Prostate gland (tissue), 2 donors: ENCODE data around the gene SOX10. TPM values are rescaled to one million over a fixed set of nuclear protein-coding genes. Genes with fewer than 3 reads are reported as not detected.

Source experiments
- DNase-seq: peaks from one replicate; pipeline ENCODE4 v3.0.0-alpha.2; 2019; ENCODE audit warnings: low spot score
- H3K27ac ChIP-seq, 2 donors: fragments of 200-600 bp; sonication (generic); 2 replicates each; pipeline ENCODE4 v1.5.1; 2017 to 2019
- H3K27me3 ChIP-seq: fragments of 200-600 bp; sonication (generic); replicated peaks from 2 replicates; pipeline ENCODE4 v1.5.1; 2019; ENCODE audit not compliant: insufficient read depth
- H3K36me3 ChIP-seq, 2 donors: fragments of 200-600 bp; sonication (generic); 1 replicate in 1 of 2; 2 replicates in 1 of 2; pipeline versions ENCODE4 v1.5.1 to v1.8.1; 2017 to 2019
- H3K4me1 ChIP-seq: fragments of 200-600 bp; sonication (generic); replicated peaks from 2 replicates; pipeline ENCODE4 v1.5.1; 2019
- H3K4me3 ChIP-seq, 2 donors: fragments of 200-600 bp; sonication (generic); 2 replicates each; pipeline ENCODE4 v1.5.1; 2017 to 2019
- H3K9me3 ChIP-seq: fragments of 200-600 bp; sonication (generic); 2 replicates; pipeline ENCODE4 v1.5.1; 2017
- POLR2A ChIP-seq: fragments of 450-650 bp; IDR thresholded peaks from one replicate; pipeline ENCODE4 v1.6.1; 2016; ENCODE audit warnings: antibody characterized with exemption, mild to moderate bottlenecking
- POLR2AphosphoS5 ChIP-seq: sonication (generic); formaldehyde crosslinking; IDR thresholded peaks from one replicate; pipeline ENCODE4 v1.6.1; 2017; ENCODE audit warnings: antibody characterized with exemption
- WGBS: methylation state at CpG from one replicate; pipeline ENCODE4 v1.1.5; 2018; 5-methylcytosine and 5-hydroxymethylcytosine counted together
- intact Hi-C: fragments of 100-400 bp; cut with DNase I; formaldehyde crosslinking; loops from one replicate; pipeline ENCODE4 v1.14.2; 2022
- microRNA-seq: library from miRNA; unstranded; fragments of <30 nt; microRNA quantifications from one replicate; pipeline ENCODE4, GENCODE V29; 2016
- total RNA-seq, 2 donors: library from RNA; depleted of rRNA; stranded (reverse); fragments of >200 nt; gene quantifications; one replicate each; pipeline ENCODE4 v1.1.0, GENCODE V29; 2016
- TF ChIP-seq, protein P1 (sequence below), 4 experiments: fragments of 200-600 bp in 2 of 4; fragments of 450-650 bp in 2 of 4; sonication (generic) in 2 of 4; IDR thresholded peaks; 1 replicate in 3 of 4; 2 replicates in 1 of 4; pipeline ENCODE4 v1.5.1; 2016 to 2019; ENCODE audit warnings: antibody characterized with exemption in 4 of 4, mild to moderate bottlenecking in 2 of 4, moderate library complexity in 2 of 4

The SOX10 gene
- total RNA-seq, 2 donors from 2014 or later: 3.3 to 8.1 TPM

DNA sequence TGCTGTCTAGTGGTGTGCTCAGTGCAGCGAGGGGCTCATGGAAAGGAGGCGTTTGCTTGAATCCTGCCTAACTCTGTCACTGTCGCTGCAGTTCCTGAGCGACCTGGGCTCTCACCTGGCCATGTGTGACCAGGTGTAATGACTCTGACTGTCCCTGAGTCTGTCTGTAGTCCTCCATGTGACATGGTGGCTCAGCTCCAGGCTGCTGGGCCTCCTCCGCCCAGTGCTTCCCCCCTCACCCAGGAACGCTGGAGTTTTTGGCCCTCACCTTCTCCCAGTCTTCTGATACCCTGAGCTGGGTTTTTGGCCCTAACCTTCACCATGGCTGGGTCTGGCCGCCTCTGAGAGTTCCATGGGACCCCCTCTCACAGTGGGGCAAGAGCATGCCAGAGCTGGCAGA is 58.0 kb downstream of the SOX10 start:
- Histone ChIP-seq H3K4me3 (no peak overlapping the region), H3K9me3 (no peaks in the 10 kb centered on the region), H3K4me1 (peaks cover 3% of the 10 kb centered on the region), H3K27me3 (no peaks in the 10 kb centered on the region), H3K27ac (no peak overlapping the region), H3K36me3 (peaks cover 0 to 20% of the 10 kb centered on the region in 2 donors)
- DNase-seq: no peak
- TF ChIP-seq POLR2A: no peak
- WGBS: 84% methylated on average over 7 of the region's 7 CpGs
- intact Hi-C loops: no loop called here

DNA sequence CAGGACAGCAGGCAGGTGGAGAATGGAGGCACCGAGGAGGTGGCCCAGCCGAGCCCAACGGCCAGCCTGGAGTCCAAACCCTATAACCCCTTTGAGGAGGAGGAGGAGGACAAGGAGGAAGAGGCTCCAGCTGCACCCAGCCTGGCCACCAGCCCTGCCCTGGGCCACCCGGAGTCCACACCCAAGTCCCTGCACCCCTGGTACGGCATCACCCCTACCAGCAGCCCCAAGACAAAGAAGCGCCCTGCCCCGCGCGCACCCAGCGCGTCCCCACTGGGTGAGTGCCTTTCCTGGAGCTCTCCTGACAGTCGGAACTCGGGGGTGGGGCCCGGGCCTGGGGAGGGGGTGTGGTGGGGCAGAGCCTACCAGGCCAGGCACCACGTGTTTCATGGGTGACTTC is 58.6 kb downstream of the SOX10 start:
- no peaks in the 10 kb centered on the region for H3K27me3 ChIP-seq
- no peaks in the 10 kb centered on the region for H3K9me3 ChIP-seq
- no peak for TF ChIP-seq POLR2AphosphoS5
- TF ChIP-seq POLR2A: no peak
- TF ChIP-seq, protein P1, sequence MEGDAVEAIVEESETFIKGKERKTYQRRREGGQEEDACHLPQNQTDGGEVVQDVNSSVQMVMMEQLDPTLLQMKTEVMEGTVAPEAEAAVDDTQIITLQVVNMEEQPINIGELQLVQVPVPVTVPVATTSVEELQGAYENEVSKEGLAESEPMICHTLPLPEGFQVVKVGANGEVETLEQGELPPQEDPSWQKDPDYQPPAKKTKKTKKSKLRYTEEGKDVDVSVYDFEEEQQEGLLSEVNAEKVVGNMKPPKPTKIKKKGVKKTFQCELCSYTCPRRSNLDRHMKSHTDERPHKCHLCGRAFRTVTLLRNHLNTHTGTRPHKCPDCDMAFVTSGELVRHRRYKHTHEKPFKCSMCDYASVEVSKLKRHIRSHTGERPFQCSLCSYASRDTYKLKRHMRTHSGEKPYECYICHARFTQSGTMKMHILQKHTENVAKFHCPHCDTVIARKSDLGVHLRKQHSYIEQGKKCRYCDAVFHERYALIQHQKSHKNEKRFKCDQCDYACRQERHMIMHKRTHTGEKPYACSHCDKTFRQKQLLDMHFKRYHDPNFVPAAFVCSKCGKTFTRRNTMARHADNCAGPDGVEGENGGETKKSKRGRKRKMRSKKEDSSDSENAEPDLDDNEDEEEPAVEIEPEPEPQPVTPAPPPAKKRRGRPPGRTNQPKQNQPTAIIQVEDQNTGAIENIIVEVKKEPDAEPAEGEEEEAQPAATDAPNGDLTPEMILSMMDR (IDR thresholded peaks at IDR 0.05): no peak
- WGBS: 87% methylated on average over 15 of the region's 15 CpGs
- no peak for DNase-seq
- H3K4me1 ChIP-seq: peaks cover 3% of the 10 kb centered on the region
- H3K27ac ChIP-seq: no peak overlapping the region
- H3K4me3 ChIP-seq: no peak overlapping the region
- intact Hi-C loops: no loop called here
- H3K36me3 ChIP-seq: peaks cover 0 to 20% of the 10 kb centered on the region in 2 donors

DNA sequence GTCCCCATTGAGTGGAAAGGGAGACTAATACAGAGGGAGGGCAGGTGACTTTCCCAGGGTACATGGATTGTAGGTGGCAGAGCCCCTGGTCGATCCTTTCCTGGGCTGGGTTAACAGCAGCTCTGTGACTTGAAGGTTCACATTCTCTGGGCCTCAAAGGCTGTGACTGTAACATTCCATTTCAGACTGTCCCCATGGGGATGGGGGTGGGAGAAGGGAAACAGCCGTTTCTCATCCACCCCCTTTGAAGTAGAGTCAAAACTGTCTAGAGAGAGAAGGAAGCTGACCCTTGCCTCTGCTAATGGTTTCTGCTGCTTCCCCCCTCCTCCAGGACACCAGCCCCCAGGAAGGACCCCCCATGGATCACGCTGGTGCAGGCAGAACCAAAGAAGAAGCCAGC is 59.0 kb downstream of the SOX10 start:
- Histone ChIP-seq H3K36me3 (peaks cover 0 to 20% of the 10 kb centered on the region in 2 donors), H3K9me3 (no peaks in the 10 kb centered on the region), H3K27me3 (no peaks in the 10 kb centered on the region), H3K27ac (no peak overlapping the region), H3K4me1 (peaks cover 3% of the 10 kb centered on the region), H3K4me3 (no peak overlapping the region)
- intact Hi-C loops: no loop called here
- TF ChIP-seq, protein P1 (IDR thresholded peaks at IDR 0.05): no peak
- no peak for DNase-seq
- 50% methylated on average over 3 of the region's 3 CpGs for WGBS

DNA sequence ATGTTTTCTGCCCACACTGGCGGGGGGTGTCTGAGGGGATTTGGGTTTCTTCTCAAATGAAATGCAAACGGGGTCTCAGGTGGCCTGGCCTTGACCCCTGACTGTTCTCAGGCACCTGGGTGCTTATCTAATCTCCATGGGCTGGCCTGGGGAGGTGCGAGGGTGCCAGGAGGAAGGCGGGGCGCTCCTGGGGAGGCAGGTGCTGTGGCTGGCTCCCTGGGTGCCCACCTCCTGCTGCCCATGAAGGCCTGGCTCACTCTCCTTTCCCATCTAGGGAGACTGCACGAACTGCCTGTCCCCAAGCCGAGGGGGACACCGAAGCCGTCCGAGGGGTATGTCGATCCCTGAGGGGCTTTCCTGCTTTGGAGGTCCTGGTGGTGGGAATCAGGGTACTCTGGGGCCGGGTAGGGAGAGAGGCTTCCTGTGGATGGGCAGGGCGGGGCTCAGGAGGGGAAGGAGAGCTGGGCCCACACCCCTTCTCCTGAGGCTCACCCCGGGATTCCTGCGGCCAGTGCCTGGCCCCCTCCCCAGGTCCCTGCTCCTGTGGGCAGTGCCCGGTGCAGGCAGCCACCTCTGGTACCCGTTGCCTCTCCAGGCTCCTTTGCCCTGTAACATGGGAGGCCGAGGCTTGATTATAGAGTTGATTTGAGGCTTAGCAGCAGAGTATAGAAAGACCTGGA is 59.8 kb downstream of the SOX10 start:
- Histone ChIP-seq H3K27me3 (no peaks in the 10 kb centered on the region), H3K4me1 (peaks cover under 1% of the 10 kb centered on the region), H3K36me3 (peaks cover 0 to 20% of the 10 kb centered on the region in 2 donors), H3K4me3 (no peak overlapping the region), H3K27ac (no peak overlapping the region), H3K9me3 (no peaks in the 10 kb centered on the region)
- intact Hi-C loops: no loop called here
- WGBS: 84% methylated on average over 18 of the region's 18 CpGs
- TF ChIP-seq POLR2AphosphoS5 (no peak), POLR2A (no peak)
- TF ChIP-seq, protein P1 (IDR thresholded peaks at IDR 0.05): no peak
- no peak for DNase-seq

DNA sequence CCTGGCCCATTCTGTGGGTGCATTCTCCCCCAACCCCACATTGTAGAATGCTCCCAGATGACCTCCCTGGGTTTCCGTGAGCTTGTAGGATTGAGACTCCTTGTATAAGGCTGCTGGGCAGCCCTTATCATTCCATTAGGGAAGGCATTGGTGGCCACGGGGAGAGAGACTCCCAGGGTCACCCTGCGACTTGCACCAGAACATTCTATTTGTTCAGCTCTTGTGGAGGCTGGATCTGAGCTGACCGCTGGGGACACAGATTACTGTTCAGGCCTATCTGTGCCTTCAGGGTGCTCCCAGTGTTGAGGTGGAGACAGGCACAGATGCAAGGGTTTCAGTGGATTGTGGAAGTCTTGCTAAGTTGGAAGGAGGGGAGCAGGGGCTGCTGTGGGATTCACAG is 60.4 kb downstream of the SOX10 start:
- H3K4me1 ChIP-seq: no peaks in the 10 kb centered on the region
- H3K36me3 ChIP-seq: peaks cover 5 to 20% of the 10 kb centered on the region in 2 donors
- H3K9me3 ChIP-seq: no peaks in the 10 kb centered on the region
- no peaks in the 10 kb centered on the region for H3K27me3 ChIP-seq
- DNase-seq: no peak
- H3K27ac ChIP-seq: no peak overlapping the region
- WGBS: 84% methylated on average over 4 of the region's 4 CpGs
- H3K4me3 ChIP-seq: no peak overlapping the region
- TF ChIP-seq, protein P1 (IDR thresholded peaks at IDR 0.05): no peak
- no peak for TF ChIP-seq POLR2A
- TF ChIP-seq POLR2AphosphoS5: no peak
- intact Hi-C loops: no loop called here

Small RNA genes within 50 kb of the gene (microRNA-seq; reads per million reads assigned to microRNA genes)
- gene MIR4534: not detected
- gene MIR6820: 1.5 reads per million, percentile 18 among the genes with 10 or more reads in this experiment

Other genes starting within 250 kb of the SOX10 start
- gene GCAT, start 176.6 kb downstream of the SOX10 start, total RNA-seq: 10 to 100 TPM; 37.8 to 92.7 TPM
- under 1 TPM in 1 of 2 donors, not detected in 1; 0.85 TPM for gene GALR3, start 161.2 kb downstream of the SOX10 start, total RNA-seq
- 10 to 100 TPM; 72.4 to 94.5 TPM for gene ANKRD54, start 140.2 kb downstream of the SOX10 start, total RNA-seq
- gene EIF3L, start 135.1 kb downstream of the SOX10 start, total RNA-seq: 100 to 1,000 TPM; 385 to 501 TPM
- gene MICALL1, start 78.3 kb downstream of the SOX10 start, total RNA-seq: 10 to 100 TPM; 42.8 to 62.8 TPM
- gene C22orf23, start 31.0 kb downstream of the SOX10 start, total RNA-seq: 1 to 10 TPM in 1 of 2 donors, not detected in 1; 9.7 TPM
- 100 to 1,000 TPM in 1 of 2 donors, 10 to 100 TPM in 1; 63.1 to 157 TPM for gene POLR2F, start 30.9 kb downstream of the SOX10 start, total RNA-seq
- gene PICK1, start 72.8 kb upstream of the SOX10 start, total RNA-seq: 100 to 1,000 TPM in 1 of 2 donors, 10 to 100 TPM in 1; 90.0 to 114 TPM
- gene SLC16A8, start 99.6 kb upstream of the SOX10 start, total RNA-seq: under 1 TPM; 0.28 to 0.59 TPM
- gene BAIAP2L2, start 126.1 kb upstream of the SOX10 start, total RNA-seq: 1 to 10 TPM in 1 of 2 donors, under 1 TPM in 1; 0.14 to 5.5 TPM
- 100 to 1,000 TPM in 1 of 2 donors, 10 to 100 TPM in 1; 61.5 to 138 TPM for gene PLA2G6, start 197.3 kb upstream of the SOX10 start, total RNA-seq
- gene MAFF, start 217.4 kb upstream of the SOX10 start, total RNA-seq: 10 to 100 TPM; 23.6 to 26.0 TPM